Activated gamma-delta T cell treated with anti-CD3 and anti-CD28 coated beads, Interleukin-2, amount 50 U/mL, for 16 hours (primary cell): Measurements from ENCODE around the gene TESK2.
"Not testable (repeated sequence)": the region's sequence is repeated elsewhere in the genome, so short reads cannot be mapped to it uniquely, and the experiment has no call there.

Source experiments
- DNase-seq: peaks from one replicate; pipeline ENCODE4 v3.0.0-alpha.2; 2020; ENCODE audit warnings: low read depth

Gene TESK2

DNA sequence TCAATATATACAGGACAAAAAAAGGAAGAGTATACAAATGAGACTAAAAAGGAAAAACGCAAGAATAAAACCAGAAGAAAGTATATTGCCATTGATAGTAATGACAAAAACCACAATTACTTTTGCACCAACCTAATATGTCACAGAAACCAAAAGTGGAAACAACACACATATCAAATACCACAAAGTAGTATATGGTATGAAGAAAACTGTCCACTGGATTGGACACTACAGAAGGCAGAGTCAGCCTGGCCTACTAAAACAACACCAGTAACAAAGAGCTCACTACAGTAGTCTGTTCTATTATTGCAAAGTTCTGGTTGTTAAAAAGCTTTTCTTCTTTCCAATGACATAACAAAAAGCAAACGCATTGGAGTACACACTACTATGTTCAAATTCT is 17.7 kb downstream of the TESK2 start:
- no peak for DNase-seq

DNA sequence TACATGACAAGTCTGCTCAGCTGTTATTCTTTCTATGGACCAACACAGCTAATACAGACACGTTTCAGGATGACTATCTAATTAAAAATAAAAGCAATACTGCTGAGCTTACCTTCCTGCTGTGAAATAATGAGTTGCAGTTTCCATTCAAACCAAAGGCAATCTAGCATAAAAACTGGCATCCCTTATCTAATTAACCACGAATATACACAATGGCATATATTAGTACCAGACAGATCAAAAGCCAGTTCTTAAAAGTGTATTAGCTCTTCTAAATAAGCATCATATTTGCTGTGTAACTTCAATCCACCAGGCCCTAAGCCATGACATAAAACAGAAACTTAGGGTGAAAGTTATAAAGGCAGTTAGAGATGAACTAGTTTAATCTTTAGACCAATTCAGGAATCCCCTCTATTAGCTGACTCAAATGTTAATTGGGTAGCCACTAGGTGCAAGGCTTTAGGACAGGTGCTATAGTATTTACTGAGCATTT is 20.6 kb downstream of the TESK2 start:
- DNase-seq: no peak

- not testable (repeated sequence) for DNase-seq
These were observed 23.6 kb downstream of the TESK2 start for GRCh38 chr1:45467353-45467752.

DNA sequence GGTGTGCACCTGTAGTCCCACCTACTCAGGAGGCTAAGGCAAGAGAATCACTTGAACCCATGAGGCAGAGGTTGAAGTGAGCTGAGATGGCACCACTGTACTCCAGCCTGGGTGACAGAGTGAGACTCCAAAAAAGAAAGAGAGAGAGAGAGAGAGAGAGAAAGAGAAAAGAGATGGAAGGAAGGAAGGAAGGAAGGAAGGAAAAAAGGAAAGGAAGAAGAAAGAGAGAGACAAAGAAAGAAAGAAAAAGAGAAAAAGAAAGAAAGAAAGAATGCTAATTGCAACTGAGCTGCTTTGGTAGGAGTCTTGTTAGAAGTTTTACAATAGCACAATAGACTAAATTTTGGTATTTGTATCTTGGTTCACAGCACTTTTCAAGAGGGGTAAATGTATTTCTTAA is 25.7 kb downstream of the TESK2 start:
- no peak for DNase-seq

- DNase-seq: no peak
These were observed 32.1 kb downstream of the TESK2 start for GRCh38 chr1:45458894-45459293.

GRCh38 chr1:45456531-45456930 is 34.4 kb downstream of the TESK2 start:
- no peak for DNase-seq

DNA sequence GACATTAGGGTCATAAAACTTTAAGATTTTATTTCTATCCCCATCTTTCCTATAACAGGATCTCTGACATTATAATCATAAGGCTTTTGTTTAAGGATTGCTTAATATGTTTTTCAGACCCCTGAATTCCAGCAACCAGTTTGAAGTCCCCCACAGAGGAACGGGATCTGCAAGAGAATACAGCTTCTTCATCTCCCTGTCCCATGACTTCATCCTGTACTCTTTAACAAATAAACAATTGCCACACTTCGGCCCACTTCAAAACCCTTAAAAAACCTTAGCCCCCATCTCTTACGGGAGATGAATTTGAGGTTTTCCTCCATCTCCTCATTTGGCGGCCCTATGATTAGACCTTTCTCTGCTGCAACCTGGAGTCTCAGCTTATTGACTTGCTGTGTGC is 35.8 kb downstream of the TESK2 start:
- no peak for DNase-seq

- DNase-seq: no peak
These were observed 36.5 kb downstream of the TESK2 start for GRCh38 chr1:45454464-45454863.

DNA sequence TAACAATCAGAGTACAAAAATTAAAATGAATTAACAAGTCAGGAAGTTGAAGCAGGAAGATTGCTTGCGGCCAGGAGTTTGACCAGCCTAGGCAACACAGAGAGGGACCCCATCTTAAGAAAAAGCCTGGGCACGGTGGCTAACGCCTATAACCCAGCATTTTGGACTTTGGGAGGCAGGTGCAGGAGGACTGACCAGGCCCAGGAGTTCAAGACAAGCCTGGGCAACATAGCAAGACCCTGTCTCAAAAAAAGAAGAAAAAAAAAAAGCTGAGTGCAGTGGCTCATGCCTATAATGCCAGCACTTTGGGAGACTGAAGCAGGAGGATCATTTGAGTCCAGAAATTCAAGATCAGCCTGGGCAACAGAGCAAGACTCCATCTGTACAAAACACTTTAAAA is 38.5 kb downstream of the TESK2 start:
- DNase-seq: no peak

DNA sequence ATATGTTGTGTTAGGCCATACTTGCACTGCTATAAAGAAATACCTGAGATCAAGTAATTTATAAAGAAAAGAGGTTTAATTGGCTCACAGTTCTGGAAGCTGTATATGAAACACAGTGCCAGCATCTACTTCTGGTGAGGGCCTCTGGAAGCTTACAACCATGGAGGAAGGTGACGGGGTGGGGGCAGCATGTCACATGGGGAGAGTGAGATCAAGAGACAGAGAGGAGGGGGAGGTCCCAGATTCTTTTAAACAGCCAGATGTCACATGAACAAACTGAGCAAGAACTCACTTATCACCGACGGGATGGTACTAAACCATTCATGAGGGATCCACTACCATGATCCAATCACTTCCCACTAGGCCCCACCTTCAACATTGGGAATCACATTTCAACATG is 42.6 kb downstream of the TESK2 start:
- DNase-seq: no peak

- DNase-seq: no peak
These were observed 43.9 kb downstream of the TESK2 start for GRCh38 chr1:45446950-45447672.

DNA sequence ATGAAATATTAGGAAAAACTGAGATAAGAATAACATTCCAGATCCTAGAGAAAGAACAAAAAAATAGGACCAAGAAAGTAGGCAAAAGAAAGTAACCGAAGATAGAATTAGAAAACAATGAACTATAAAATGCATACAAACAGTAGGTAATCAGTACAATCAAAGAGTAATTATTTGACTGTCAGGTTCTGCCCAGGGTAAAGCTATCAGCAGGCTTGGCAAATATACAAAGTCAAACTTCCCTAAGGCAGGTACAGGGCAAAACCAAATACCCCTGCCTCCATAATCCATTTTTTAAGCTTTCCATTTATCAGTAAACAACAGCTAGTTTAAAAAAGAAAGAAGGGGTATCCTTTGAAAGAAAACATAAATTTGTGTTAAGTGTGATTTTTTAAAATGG is 44.4 kb downstream of the TESK2 start:
- no peak for DNase-seq

- no peak for DNase-seq
These were observed 46.3 kb downstream of the TESK2 start for GRCh38 chr1:45444609-45445131.

DNA sequence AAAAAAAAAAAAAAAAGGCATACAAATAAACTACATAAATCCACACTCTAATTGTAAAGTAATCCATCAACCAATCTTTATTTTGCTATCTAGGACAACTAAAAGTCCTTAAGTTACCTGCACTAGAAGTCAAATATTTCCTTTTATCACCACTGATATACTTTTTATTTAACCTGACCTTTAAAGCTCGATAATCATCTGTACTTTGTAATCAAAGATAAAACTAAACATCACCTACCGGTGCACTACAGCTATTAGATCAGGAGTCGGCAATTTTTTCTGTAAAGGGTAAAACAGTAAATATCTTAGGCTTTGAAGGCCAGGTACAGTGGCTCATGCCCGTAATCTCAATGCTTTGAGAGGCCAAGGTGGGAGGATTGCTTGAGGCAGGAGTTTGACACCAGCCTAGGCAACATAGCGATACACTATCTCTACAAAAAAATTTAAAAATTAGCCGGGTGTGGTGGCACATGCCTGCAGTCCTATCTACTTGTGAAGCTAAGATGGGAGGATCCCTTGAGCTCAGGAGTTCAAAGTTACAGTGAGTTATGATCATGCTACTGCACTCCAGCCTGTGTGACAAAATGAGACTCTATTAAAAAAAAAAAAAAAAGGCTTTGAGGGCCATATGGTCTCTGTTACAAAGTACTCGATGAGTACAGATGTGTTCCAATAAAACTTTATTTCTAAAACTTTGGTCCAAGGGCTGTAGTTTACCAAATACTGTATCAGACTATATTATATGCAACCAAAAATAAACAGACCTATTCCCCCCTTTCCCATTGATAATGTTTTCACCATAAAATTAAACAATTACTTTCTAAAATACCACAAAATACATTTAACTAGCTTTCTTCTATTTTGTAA is 47.1 kb downstream of the TESK2 start:
- DNase-seq: no peak

GRCh38 chr1:45442272-45442671 is 48.7 kb downstream of the TESK2 start:
- DNase-seq: no peak

DNA sequence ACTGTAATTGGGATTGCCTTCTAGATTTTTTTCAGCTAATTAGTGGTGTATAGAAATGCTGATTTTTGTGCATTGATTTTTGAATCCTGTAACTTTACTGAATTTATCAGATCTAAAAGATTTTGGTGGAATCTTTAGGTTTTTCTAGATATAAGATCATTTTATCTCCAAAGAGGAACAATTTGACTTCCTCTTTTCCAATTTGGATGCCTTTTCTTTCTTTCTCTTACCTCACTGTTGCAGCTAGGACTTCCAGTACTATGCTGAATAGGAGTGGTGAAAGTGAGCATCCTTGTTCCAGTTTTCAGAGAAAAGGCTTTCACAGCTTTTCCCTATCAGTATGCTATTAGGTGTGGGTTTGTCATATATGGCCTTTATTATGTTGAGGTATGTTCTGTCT is 53.6 kb downstream of the TESK2 start:
- no peak for DNase-seq

DNA sequence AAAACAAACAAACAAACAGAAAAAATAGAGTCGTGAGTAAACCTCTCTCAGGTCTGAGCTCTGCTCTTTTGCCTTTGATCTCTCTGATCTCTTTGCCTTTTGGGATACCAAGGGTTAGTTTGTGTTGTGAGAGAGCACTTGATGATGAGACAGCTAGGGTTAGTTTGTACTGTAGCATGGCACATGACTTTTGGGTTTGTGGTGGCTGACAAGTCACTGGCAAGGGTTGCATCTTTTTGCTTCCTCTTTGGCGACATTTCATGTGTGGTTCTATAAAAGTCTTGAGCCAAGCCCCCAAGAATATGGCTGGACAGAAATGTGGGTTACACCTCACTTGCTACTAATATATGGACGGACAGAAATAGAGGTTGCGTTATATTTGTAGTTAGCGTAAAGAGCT is 60.5 kb downstream of the TESK2 start:
- DNase-seq: no peak

- no peak for DNase-seq
These were observed 61.3 kb downstream of the TESK2 start for GRCh38 chr1:45429561-45430159.

GRCh38 chr1:45423906-45424678 is 66.9 kb downstream of the TESK2 start:
- no peak for DNase-seq

DNA sequence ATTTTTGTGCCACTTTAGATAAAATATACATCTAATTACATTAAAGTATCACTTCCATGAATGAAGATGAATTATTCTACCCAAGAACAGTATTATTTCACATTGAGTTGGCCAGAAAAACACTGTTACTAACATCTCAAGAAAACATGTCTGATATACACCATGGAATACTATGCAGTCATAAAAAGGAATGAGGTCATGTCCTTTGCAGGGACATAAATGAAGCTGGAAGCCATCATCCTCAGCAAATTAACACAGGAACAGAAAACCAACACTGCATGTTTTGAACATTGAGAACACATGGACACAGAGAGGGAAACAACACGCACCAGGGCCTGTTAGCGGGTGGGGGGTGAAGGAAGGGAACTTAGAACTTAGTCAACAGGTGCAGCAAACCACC is 69.0 kb downstream of the TESK2 start:
- DNase-seq: no peak

DNA sequence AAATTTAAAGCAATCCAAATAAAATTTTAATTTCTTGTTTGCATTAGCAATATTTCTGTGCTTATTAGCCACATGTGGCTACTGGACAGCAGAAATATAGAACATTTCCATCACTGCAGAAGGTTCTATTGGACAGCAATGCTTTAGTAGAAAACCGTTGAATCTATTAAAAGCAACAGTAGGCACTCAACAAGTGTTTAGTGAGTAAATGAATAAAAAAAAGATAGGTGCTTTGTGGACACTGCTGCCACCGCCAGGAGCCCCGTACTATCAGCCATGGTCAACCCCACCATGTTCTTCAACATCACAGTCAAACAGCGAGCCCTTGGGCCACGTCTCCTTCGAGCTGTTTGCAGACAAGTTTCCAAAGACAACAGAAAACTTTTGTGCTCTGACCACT is 76.2 kb downstream of the TESK2 start:
- DNase-seq: no peak

DNA sequence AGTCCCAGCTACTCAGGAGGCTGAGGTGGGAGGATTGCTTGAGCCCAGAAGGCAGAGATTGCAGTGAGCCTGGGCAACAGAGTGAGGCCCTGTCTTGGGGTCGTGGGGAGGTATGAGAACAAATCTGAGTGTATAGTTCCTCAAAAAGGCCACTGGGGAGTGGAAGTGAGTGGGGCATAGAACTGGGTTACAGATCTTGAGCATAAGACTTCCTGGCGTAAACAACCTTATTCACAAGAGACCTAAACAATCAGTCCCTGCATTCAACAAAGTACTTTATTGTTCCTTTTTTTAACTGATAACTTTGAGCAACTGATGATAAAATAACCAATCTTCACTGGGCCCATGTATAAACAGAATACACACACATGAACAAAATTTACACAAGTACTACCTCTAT is 78.1 kb downstream of the TESK2 start:
- DNase-seq: no peak
